ENCODE results near the gene RNF181.

Gene RNF181

DNA sequence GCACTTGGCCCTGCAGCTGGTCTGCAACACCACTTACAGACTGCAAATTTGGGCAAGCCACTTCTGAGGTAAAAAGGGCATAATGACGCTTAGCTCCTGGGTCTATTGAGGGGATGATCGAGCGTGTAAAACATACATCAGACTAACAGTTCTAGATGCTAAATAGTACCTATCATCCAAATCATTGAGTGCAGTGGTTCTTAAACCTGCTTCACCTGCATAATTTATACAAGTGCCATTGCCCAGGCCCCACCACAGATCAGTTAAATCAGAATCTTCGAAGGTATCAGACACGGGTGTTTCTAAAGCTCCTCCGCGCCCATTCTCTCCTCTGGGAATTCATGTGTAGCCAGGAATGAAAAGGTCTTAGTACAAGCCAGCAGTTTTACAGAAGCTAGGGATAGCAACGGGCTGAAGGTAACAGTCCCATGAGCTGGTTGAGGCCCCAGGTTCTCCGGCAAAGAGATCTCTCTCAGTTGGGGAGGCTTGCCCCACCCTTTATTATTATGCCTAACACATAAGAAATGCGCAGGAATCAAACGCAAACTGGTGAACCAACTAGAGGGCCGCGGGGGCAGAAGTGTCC lies 737 bp upstream of the RNF181 start:
- H3K4me3 ChIP-seq (ENCODE audit: low read length in 2 of 2) = peak overlapping the region; percentile 79 to 97
- peaks cover 17 to 21% of the 10 kb centered on the region in 2 donors for H3K36me3 ChIP-seq (ENCODE audit: control insufficient read depth in 2 of 2, insufficient read depth in 2 of 2, low read length in 2 of 2)
- H3K9ac ChIP-seq (ENCODE audit: low read depth in 1 of 2, low read length in 2 of 2) = peak overlapping the region; percentile 84 to 99
- H3K4me1 ChIP-seq (ENCODE audit: control insufficient read depth in 2 of 2, insufficient read depth in 2 of 2, low read length in 2 of 2) = peaks cover 20 to 37% of the 10 kb centered on the region in 2 donors
- peak overlapping the region; percentile 86 to 93 for H3K27ac ChIP-seq (ENCODE audit: low read depth in 2 of 2, low read length in 2 of 2)
- no peaks in the 10 kb centered on the region for H3K27me3 ChIP-seq (ENCODE audit: control insufficient read depth in 2 of 2, insufficient read depth in 2 of 2, low read length in 2 of 2)
- no peaks in the 10 kb centered on the region for H3K9me3 ChIP-seq (ENCODE audit: control insufficient read depth in 2 of 2, low read length in 2 of 2)

DNA sequence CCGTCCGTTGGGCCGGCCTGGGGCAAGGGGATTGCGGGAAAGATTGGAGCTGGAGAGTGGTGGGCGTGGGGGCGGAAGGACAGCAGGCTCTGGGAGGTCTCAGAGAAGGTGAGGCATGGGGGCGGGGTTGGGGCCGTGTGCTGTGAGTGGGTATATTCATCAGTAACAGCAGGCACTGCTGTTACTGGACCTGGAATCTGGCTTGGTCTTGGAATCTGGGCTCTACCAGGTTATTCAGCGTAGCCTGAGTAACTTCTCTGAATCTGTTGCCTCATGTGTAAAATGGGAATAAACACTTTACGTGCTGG lies 435 bp downstream of the RNF181 start:
- peak overlapping the region; percentile 79 to 97 for H3K4me3 ChIP-seq (ENCODE audit: low read length in 2 of 2)
- no peaks in the 10 kb centered on the region for H3K27me3 ChIP-seq (ENCODE audit: control insufficient read depth in 2 of 2, insufficient read depth in 2 of 2, low read length in 2 of 2)
- no peaks in the 10 kb centered on the region for H3K9me3 ChIP-seq (ENCODE audit: control insufficient read depth in 2 of 2, low read length in 2 of 2)
- peak overlapping the region; percentile 61 to 93 for H3K27ac ChIP-seq (ENCODE audit: low read depth in 2 of 2, low read length in 2 of 2)
- peaks cover 21 to 28% of the 10 kb centered on the region in 2 donors for H3K4me1 ChIP-seq (ENCODE audit: control insufficient read depth in 2 of 2, insufficient read depth in 2 of 2, low read length in 2 of 2)
- peak overlapping the region; percentile 90 to 99 for H3K9ac ChIP-seq (ENCODE audit: low read depth in 1 of 2, low read length in 2 of 2)
- H3K36me3 ChIP-seq (ENCODE audit: control insufficient read depth in 2 of 2, insufficient read depth in 2 of 2, low read length in 2 of 2) = peaks cover 17 to 22% of the 10 kb centered on the region in 2 donors

GRCh38 chr2:85596486-85597143 lies 1.1 kb downstream of the RNF181 start:
- Histone ChIP-seq H3K27me3 (ENCODE audit: control insufficient read depth in 2 of 2, insufficient read depth in 2 of 2, low read length in 2 of 2) (no peaks in the 10 kb centered on the region), H3K4me3 (ENCODE audit: low read length in 2 of 2) (peak overlapping the region; percentile 79 to 97), H3K9me3 (ENCODE audit: control insufficient read depth in 2 of 2, low read length in 2 of 2) (no peaks in the 10 kb centered on the region), H3K27ac (ENCODE audit: low read depth in 2 of 2, low read length in 2 of 2) (no peak overlapping the region), H3K9ac (ENCODE audit: low read depth in 1 of 2, low read length in 2 of 2) (peak overlapping the region; percentile 90 to 99), H3K36me3 (ENCODE audit: control insufficient read depth in 2 of 2, insufficient read depth in 2 of 2, low read length in 2 of 2) (peaks cover 17 to 22% of the 10 kb centered on the region in 2 donors), H3K4me1 (ENCODE audit: control insufficient read depth in 2 of 2, insufficient read depth in 2 of 2, low read length in 2 of 2) (peaks cover 23 to 24% of the 10 kb centered on the region in 2 donors)

DNA sequence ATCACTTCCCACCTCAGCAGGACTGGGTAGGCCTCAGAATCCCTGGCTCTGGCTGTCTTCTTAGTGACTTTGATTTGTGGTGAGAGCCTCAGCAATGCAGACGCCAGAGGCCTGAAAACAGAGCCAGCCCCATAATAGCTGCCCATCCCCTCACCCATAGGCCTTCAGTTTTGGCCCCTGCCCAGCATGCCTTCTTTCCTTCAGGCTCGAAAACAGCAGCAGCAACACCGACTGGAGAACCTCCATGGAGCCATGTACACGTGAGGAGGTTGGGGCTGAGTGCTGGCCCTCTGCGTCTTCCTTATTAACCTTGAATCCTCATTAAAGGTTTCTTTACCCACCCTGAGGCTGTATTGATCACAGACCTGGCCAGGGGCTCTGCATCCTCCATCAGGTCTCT lies 1.7 kb downstream of the RNF181 start:
- no peaks in the 10 kb centered on the region for H3K9me3 ChIP-seq (ENCODE audit: control insufficient read depth in 2 of 2, low read length in 2 of 2)

GRCh38 chr2:85598594-85599340 lies 3.2 kb downstream of the RNF181 start:
- no peak overlapping the region for H3K27ac ChIP-seq (ENCODE audit: low read depth in 2 of 2, low read length in 2 of 2)
- no peak overlapping the region for H3K9ac ChIP-seq (ENCODE audit: low read depth in 1 of 2, low read length in 2 of 2)
- H3K36me3 ChIP-seq (ENCODE audit: control insufficient read depth in 2 of 2, insufficient read depth in 2 of 2, low read length in 2 of 2) = peaks cover 17 to 22% of the 10 kb centered on the region in 2 donors
- H3K4me3 ChIP-seq (ENCODE audit: low read length in 2 of 2) = no peak overlapping the region
- H3K9me3 ChIP-seq (ENCODE audit: control insufficient read depth in 2 of 2, low read length in 2 of 2) = no peaks in the 10 kb centered on the region
- peaks cover 28% of the 10 kb centered on the region in 2 donors for H3K4me1 ChIP-seq (ENCODE audit: control insufficient read depth in 2 of 2, insufficient read depth in 2 of 2, low read length in 2 of 2)
- no peaks in the 10 kb centered on the region for H3K27me3 ChIP-seq (ENCODE audit: control insufficient read depth in 2 of 2, insufficient read depth in 2 of 2, low read length in 2 of 2)

More for the DNA sequence above, 1.7 kb downstream of the RNF181 start:
- Histone ChIP-seq H3K36me3 (ENCODE audit: control insufficient read depth in 2 of 2, insufficient read depth in 2 of 2, low read length in 2 of 2) (peaks cover 17 to 22% of the 10 kb centered on the region in 2 donors), H3K4me1 (ENCODE audit: control insufficient read depth in 2 of 2, insufficient read depth in 2 of 2, low read length in 2 of 2) (peaks cover 27 to 28% of the 10 kb centered on the region in 2 donors), H3K27ac (ENCODE audit: low read depth in 2 of 2, low read length in 2 of 2) (no peak overlapping the region), H3K27me3 (ENCODE audit: control insufficient read depth in 2 of 2, insufficient read depth in 2 of 2, low read length in 2 of 2) (no peaks in the 10 kb centered on the region), H3K4me3 (ENCODE audit: low read length in 2 of 2) (peak overlapping the region in 1 of 2 donors; percentile 13), H3K9ac (ENCODE audit: low read depth in 1 of 2, low read length in 2 of 2) (no peak overlapping the region)

- Histone ChIP-seq H3K9me3 (ENCODE audit: control insufficient read depth in 2 of 2, low read length in 2 of 2) (no peaks in the 10 kb centered on the region), H3K27me3 (ENCODE audit: control insufficient read depth in 2 of 2, insufficient read depth in 2 of 2, low read length in 2 of 2) (no peaks in the 10 kb centered on the region), H3K36me3 (ENCODE audit: control insufficient read depth in 2 of 2, insufficient read depth in 2 of 2, low read length in 2 of 2) (peaks cover 17 to 22% of the 10 kb centered on the region in 2 donors), H3K27ac (ENCODE audit: low read depth in 2 of 2, low read length in 2 of 2) (no peak overlapping the region), H3K4me3 (ENCODE audit: low read length in 2 of 2) (no peak overlapping the region), H3K4me1 (ENCODE audit: control insufficient read depth in 2 of 2, insufficient read depth in 2 of 2, low read length in 2 of 2) (peaks cover 29 to 31% of the 10 kb centered on the region in 2 donors), H3K9ac (ENCODE audit: low read depth in 1 of 2, low read length in 2 of 2) (no peak overlapping the region)
Measured at GRCh38 chr2:85599468-85600234, 4.1 kb downstream of the RNF181 start.

DNA sequence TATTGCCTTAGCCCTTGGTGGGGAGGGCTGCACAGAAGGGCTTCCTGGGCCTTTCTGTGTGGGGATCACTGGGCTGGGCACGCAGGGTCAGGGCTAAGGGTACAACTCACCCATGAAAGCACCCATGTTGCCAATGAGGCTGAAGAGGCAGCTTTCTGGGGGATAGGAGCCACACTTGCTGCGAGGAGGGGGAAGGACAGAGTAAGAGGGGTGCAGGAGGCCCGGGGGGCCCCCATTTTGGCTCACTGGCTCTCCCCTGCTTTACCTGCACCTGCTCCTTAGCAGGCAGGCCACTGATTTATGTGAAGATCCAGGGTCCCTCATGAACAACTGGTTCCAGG lies 4.7 kb downstream of the RNF181 start:
- H3K36me3 ChIP-seq (ENCODE audit: control insufficient read depth in 2 of 2, insufficient read depth in 2 of 2, low read length in 2 of 2) = peaks cover 17 to 22% of the 10 kb centered on the region in 2 donors
- no peaks in the 10 kb centered on the region for H3K27me3 ChIP-seq (ENCODE audit: control insufficient read depth in 2 of 2, insufficient read depth in 2 of 2, low read length in 2 of 2)
- H3K4me3 ChIP-seq (ENCODE audit: low read length in 2 of 2) = no peak overlapping the region
- no peaks in the 10 kb centered on the region for H3K9me3 ChIP-seq (ENCODE audit: control insufficient read depth in 2 of 2, low read length in 2 of 2)
- peaks cover 25 to 32% of the 10 kb centered on the region in 2 donors for H3K4me1 ChIP-seq (ENCODE audit: control insufficient read depth in 2 of 2, insufficient read depth in 2 of 2, low read length in 2 of 2)
- H3K27ac ChIP-seq (ENCODE audit: low read depth in 2 of 2, low read length in 2 of 2) = no peak overlapping the region
- H3K9ac ChIP-seq (ENCODE audit: low read depth in 1 of 2, low read length in 2 of 2) = no peak overlapping the region

GRCh38 chr2:85600951-85601770 lies 5.6 kb downstream of the RNF181 start:
- Histone ChIP-seq H3K36me3 (ENCODE audit: control insufficient read depth in 2 of 2, insufficient read depth in 2 of 2, low read length in 2 of 2) (peaks cover 17 to 26% of the 10 kb centered on the region in 2 donors), H3K4me1 (ENCODE audit: control insufficient read depth in 2 of 2, insufficient read depth in 2 of 2, low read length in 2 of 2) (peaks cover 25 to 33% of the 10 kb centered on the region in 2 donors), H3K27ac (ENCODE audit: low read depth in 2 of 2, low read length in 2 of 2) (no peak overlapping the region), H3K27me3 (ENCODE audit: control insufficient read depth in 2 of 2, insufficient read depth in 2 of 2, low read length in 2 of 2) (no peaks in the 10 kb centered on the region), H3K9me3 (ENCODE audit: control insufficient read depth in 2 of 2, low read length in 2 of 2) (no peaks in the 10 kb centered on the region), H3K4me3 (ENCODE audit: low read length in 2 of 2) (peak overlapping the region; percentile 81 to 97), H3K9ac (ENCODE audit: low read depth in 1 of 2, low read length in 2 of 2) (peak overlapping the region in 1 of 2 donors; percentile 69)

DNA sequence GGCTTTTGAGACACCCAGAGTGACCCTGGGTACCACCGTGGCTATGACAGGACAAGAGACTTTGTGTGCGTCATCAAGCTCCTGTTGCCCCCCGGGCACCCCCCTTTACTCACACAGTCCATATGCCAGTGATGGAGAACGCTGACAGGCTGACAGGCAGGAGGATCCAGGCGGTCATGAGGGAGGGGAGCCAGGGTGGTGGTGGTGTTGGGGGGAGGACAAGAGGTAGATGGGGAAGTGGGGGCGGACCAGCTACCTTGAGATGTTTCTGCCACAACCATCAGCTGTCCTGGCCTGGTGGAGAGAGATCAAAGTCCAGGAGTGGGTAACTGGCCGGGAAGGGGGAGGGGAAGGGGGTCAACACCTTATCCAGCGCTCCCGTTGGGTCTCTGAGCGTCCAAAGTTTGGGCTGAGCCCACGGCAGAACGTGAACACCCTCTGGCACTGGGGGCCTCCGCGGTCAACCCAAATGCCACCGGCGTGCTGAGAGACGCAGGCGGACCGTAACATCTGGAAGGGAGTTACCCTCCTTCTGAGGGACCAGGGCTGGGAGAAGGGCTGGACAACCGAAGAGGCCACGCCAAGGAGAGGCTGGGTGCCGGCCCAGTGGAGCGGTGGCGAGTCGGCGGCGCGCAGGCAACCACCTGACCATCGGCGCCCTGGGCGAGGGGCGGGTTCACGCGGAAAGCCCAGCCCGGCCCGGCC lies 6.4 kb downstream of the RNF181 start:
- H3K4me1 ChIP-seq (ENCODE audit: control insufficient read depth in 2 of 2, insufficient read depth in 2 of 2, low read length in 2 of 2) = peaks cover 17 to 26% of the 10 kb centered on the region in 2 donors
- peak overlapping the region; percentile 69 to 75 for H3K9ac ChIP-seq (ENCODE audit: low read depth in 1 of 2, low read length in 2 of 2)
- peaks cover 14 to 27% of the 10 kb centered on the region in 2 donors for H3K36me3 ChIP-seq (ENCODE audit: control insufficient read depth in 2 of 2, insufficient read depth in 2 of 2, low read length in 2 of 2)
- no peaks in the 10 kb centered on the region for H3K27me3 ChIP-seq (ENCODE audit: control insufficient read depth in 2 of 2, insufficient read depth in 2 of 2, low read length in 2 of 2)
- H3K4me3 ChIP-seq (ENCODE audit: low read length in 2 of 2) = peak overlapping the region; percentile 81 to 97
- H3K9me3 ChIP-seq (ENCODE audit: control insufficient read depth in 2 of 2, low read length in 2 of 2) = no peaks in the 10 kb centered on the region
- H3K27ac ChIP-seq (ENCODE audit: low read depth in 2 of 2, low read length in 2 of 2) = peak overlapping the region; percentile 54 to 80
